ENCODE measurements around the gene HIBADH.
A peak's percentile ranks its signal among the peaks of the same experiment; 100 is the strongest.

Gene HIBADH

GRCh38 chr7:27606270-27607209 lies 56.1 kb downstream of the HIBADH start (continued):
- TF ChIP-seq ZBTB17 (tag by site-specific recombination; IDR thresholded peaks at IDR 0.05) (peak; percentile 39; the same call in 1 of the 2 replicates), ZNF830 (tag by site-specific recombination; IDR thresholded peaks at IDR 0.05; ENCODE audit: low read depth) (no peak), PRDM6 (tag by site-specific recombination; IDR thresholded peaks at IDR 0.05) (peak; percentile 97), ZNF677 (tag by site-specific recombination; IDR thresholded peaks at IDR 0.05) (no peak), ZNF621 (tag by site-specific recombination; IDR thresholded peaks at IDR 0.05) (no peak), GFI1B (tag by site-specific recombination; IDR thresholded peaks at IDR 0.05) (peak; percentile 51), ZNF274 (IDR thresholded peaks at IDR 0.05; ENCODE audit: low read length) (no peak), ZNF274 (tag by site-specific recombination; IDR thresholded peaks at IDR 0.05; ENCODE audit: borderline replicate concordance) (no peak), ZNF133 (tag by site-specific recombination; IDR thresholded peaks at IDR 0.05) (no peak), ZNF571 (tag by site-specific recombination; IDR thresholded peaks at IDR 0.05) (no peak), ZBTB20 (tag by site-specific recombination; IDR thresholded peaks at IDR 0.05) (0 out of 2 replicates have a peak, but pooled peaks have one; percentile 18), ZNF837 (tag by site-specific recombination; IDR thresholded peaks at IDR 0.05) (no peak), IKZF3 (tag by site-specific recombination; IDR thresholded peaks at IDR 0.05) (peak; percentile 65; the same call in 1 of the 2 replicates), ZBTB49 (tag by site-specific recombination; IDR thresholded peaks at IDR 0.05; ENCODE audit: low read depth) (no peak), ZNF777 (tag by site-specific recombination; IDR thresholded peaks at IDR 0.05; ENCODE audit: borderline replicate concordance) (no peak), EGR2 (tag by site-specific recombination; IDR thresholded peaks at IDR 0.05; ENCODE audit: low read depth) (no peak), ZNF335 (tag by site-specific recombination; conservative IDR thresholded peaks at IDR 0.05) (0 out of 2 replicates have a peak, but pooled peaks have one; percentile 26), KLF10 (tag by site-specific recombination; IDR thresholded peaks at IDR 0.05) (peak; percentile 76), ZBTB8A (tag by site-specific recombination; IDR thresholded peaks at IDR 0.05) (peak; percentile 18; the same call in 1 of the 2 replicates), ZNF146 (tag by site-specific recombination; IDR thresholded peaks at IDR 0.05) (no peak)
- TF ChIP-seq, protein P1, sequence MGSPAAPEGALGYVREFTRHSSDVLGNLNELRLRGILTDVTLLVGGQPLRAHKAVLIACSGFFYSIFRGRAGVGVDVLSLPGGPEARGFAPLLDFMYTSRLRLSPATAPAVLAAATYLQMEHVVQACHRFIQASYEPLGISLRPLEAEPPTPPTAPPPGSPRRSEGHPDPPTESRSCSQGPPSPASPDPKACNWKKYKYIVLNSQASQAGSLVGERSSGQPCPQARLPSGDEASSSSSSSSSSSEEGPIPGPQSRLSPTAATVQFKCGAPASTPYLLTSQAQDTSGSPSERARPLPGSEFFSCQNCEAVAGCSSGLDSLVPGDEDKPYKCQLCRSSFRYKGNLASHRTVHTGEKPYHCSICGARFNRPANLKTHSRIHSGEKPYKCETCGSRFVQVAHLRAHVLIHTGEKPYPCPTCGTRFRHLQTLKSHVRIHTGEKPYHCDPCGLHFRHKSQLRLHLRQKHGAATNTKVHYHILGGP (tag by site-specific recombination; IDR thresholded peaks at IDR 0.05) = no peak
- TF ChIP-seq, protein P2, sequence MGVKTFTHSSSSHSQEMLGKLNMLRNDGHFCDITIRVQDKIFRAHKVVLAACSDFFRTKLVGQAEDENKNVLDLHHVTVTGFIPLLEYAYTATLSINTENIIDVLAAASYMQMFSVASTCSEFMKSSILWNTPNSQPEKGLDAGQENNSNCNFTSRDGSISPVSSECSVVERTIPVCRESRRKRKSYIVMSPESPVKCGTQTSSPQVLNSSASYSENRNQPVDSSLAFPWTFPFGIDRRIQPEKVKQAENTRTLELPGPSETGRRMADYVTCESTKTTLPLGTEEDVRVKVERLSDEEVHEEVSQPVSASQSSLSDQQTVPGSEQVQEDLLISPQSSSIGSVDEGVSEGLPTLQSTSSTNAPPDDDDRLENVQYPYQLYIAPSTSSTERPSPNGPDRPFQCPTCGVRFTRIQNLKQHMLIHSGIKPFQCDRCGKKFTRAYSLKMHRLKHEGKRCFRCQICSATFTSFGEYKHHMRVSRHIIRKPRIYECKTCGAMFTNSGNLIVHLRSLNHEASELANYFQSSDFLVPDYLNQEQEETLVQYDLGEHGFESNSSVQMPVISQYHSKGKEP (tag by site-specific recombination; IDR thresholded peaks at IDR 0.05) = peak; percentile 69
- TF ChIP-seq, protein P3, sequence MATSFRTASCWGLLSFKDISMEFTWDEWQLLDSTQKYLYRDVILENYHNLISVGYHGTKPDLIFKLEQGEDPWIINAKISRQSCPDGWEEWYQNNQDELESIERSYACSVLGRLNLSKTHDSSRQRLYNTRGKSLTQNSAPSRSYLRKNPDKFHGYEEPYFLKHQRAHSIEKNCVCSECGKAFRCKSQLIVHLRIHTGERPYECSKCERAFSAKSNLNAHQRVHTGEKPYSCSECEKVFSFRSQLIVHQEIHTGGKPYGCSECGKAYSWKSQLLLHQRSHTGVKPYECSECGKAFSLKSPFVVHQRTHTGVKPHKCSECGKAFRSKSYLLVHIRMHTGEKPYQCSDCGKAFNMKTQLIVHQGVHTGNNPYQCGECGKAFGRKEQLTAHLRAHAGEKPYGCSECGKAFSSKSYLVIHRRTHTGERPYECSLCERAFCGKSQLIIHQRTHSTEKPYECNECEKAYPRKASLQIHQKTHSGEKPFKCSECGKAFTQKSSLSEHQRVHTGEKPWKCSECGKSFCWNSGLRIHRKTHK (tag by site-specific recombination; IDR thresholded peaks at IDR 0.05) = no peak
- TF ChIP-seq, protein P4, sequence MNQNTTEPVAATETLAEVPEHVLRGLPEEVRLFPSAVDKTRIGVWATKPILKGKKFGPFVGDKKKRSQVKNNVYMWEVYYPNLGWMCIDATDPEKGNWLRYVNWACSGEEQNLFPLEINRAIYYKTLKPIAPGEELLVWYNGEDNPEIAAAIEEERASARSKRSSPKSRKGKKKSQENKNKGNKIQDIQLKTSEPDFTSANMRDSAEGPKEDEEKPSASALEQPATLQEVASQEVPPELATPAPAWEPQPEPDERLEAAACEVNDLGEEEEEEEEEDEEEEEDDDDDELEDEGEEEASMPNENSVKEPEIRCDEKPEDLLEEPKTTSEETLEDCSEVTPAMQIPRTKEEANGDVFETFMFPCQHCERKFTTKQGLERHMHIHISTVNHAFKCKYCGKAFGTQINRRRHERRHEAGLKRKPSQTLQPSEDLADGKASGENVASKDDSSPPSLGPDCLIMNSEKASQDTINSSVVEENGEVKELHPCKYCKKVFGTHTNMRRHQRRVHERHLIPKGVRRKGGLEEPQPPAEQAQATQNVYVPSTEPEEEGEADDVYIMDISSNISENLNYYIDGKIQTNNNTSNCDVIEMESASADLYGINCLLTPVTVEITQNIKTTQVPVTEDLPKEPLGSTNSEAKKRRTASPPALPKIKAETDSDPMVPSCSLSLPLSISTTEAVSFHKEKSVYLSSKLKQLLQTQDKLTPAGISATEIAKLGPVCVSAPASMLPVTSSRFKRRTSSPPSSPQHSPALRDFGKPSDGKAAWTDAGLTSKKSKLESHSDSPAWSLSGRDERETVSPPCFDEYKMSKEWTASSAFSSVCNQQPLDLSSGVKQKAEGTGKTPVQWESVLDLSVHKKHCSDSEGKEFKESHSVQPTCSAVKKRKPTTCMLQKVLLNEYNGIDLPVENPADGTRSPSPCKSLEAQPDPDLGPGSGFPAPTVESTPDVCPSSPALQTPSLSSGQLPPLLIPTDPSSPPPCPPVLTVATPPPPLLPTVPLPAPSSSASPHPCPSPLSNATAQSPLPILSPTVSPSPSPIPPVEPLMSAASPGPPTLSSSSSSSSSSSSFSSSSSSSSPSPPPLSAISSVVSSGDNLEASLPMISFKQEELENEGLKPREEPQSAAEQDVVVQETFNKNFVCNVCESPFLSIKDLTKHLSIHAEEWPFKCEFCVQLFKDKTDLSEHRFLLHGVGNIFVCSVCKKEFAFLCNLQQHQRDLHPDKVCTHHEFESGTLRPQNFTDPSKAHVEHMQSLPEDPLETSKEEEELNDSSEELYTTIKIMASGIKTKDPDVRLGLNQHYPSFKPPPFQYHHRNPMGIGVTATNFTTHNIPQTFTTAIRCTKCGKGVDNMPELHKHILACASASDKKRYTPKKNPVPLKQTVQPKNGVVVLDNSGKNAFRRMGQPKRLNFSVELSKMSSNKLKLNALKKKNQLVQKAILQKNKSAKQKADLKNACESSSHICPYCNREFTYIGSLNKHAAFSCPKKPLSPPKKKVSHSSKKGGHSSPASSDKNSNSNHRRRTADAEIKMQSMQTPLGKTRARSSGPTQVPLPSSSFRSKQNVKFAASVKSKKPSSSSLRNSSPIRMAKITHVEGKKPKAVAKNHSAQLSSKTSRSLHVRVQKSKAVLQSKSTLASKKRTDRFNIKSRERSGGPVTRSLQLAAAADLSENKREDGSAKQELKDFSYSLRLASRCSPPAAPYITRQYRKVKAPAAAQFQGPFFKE (tag by site-specific recombination; IDR thresholded peaks at IDR 0.05; ENCODE audit: borderline replicate concordance) = no peak

All from HEK293 (cell line).